A549 treated with ZK216348 at 1 μM for 4 hours (cell line): ENCODE data around the gene IFT52. TPM values are rescaled to one million over a fixed set of nuclear protein-coding genes. Genes with fewer than 3 reads are reported as not detected.

Experiments used
- total RNA-seq: library from RNA; stranded (reverse); fragments of 200-300 nt; extraction: Qiagen RNA extraction; gene quantifications from 5 replicates; pipeline ENCODE4 v1.2.3, GENCODE V29; 2022; ENCODE audit warnings: low read depth

The IFT52 gene, protein sequence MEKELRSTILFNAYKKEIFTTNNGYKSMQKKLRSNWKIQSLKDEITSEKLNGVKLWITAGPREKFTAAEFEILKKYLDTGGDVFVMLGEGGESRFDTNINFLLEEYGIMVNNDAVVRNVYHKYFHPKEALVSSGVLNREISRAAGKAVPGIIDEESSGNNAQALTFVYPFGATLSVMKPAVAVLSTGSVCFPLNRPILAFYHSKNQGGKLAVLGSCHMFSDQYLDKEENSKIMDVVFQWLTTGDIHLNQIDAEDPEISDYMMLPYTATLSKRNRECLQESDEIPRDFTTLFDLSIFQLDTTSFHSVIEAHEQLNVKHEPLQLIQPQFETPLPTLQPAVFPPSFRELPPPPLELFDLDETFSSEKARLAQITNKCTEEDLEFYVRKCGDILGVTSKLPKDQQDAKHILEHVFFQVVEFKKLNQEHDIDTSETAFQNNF
- total RNA-seq: 25.4 to 35.6 TPM (median 30.3 TPM) in 5 replicates

GRCh38 chr20:43590392-43591303, at the start of gene IFT52:
TSS of gene IFT52 (plus strand) at chr20:43590937. CDS start at chr20:43594699, 3,762 bp downstream.

DNA sequence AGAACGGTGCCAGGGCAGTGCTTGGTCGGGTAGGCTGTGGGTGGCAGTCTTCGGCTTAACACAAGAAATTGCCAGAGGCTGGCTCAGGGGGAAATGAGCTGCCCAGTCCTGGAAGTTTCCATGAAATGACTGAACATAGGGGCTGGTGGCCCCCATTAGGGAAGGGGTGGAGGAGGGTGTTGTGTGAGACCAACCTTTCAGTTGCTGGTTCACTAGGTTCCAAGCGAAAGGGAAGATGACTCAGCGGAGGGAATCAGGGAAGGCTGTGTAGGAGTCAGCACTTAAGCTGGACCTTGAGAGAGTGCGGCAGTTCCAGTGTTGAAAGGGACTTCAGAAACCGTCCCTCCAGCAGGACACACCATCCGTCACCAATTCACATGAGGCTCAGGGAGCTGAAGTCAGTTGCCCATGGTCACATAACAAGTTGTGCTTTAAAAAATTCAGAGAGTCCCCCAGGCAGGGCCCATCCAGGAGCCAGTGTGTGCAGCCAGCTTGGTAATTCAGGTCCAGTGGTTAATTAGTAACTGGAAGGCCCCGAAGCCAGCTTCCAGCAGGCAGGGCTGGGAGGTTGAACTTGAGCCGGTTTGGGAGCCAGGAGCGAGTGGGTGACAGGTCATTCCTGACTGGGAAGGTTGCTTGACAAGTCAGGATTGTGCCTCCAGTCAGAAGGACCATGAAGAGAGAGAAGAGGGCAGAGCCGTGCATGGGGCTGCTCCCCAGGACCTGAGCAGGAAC, 32.2 kb upstream of the IFT52 start, which contains the start of gene SGK2:
TSS of gene SGK2 (plus strand) at position 616 of the 735 bp plus-strand sequence. CDS start 7,469 bp downstream, outside the sequence.

GRCh38 chr20:43666376-43667328, 75.9 kb downstream of the IFT52 start, which contains the start of gene MYBL2:
TSS of gene MYBL2 (plus strand) at chr20:43667114. CDS start at chr20:43667284, 170 bp downstream.

Other genes with a start within 250 kb of the IFT52 start
- 106 to 127 TPM (median 109 TPM) in 5 replicates for gene SRSF6, start 133.0 kb upstream of the IFT52 start, total RNA-seq
- gene L3MBTL1, start 83.2 kb upstream of the IFT52 start, total RNA-seq: 1.4 to 2.0 TPM (median 1.5 TPM) in 5 replicates
- gene SGK2, start 31.9 kb upstream of the IFT52 start, total RNA-seq: 5.9 to 8.3 TPM (median 7.4 TPM) in 5 replicates
- gene MYBL2, start 76.2 kb downstream of the IFT52 start, total RNA-seq: 66.0 to 82.8 TPM (median 79.5 TPM) in 5 replicates
- gene GTSF1L, start 136.1 kb downstream of the IFT52 start, total RNA-seq: not detected in 5 replicates